IPS-20b (cell line): ENCODE results near the gene ROBO2.

Experiments used
- H3K27ac ChIP-seq: one replicate; pipeline ENCODE4 v1.5.1; 2013; ENCODE audit warnings: low read length
- H3K27me3 ChIP-seq: 2 replicates; pipeline ENCODE4 v1.6.1; 2013; ENCODE audit warnings: mild to moderate bottlenecking, low read length, inconsistent platforms; ENCODE audit not compliant: insufficient read depth
- H3K36me3 ChIP-seq: 2 replicates; pipeline ENCODE4 v1.6.1; 2013; ENCODE audit warnings: low read depth, mild to moderate bottlenecking, inconsistent platforms, low read length, moderate library complexity; ENCODE audit not compliant: insufficient read depth
- H3K4me1 ChIP-seq: 2 replicates; pipeline ENCODE4 v1.6.1; 2013; ENCODE audit warnings: mild to moderate bottlenecking, control low read depth, inconsistent platforms, low read length, moderate library complexity; ENCODE audit not compliant: insufficient read depth
- H3K4me3 ChIP-seq: 2 replicates; pipeline ENCODE4 v1.5.1; 2013; ENCODE audit warnings: mild to moderate bottlenecking, low read length, inconsistent platforms
- H3K9ac ChIP-seq: 2 replicates; pipeline ENCODE4 v1.6.1; 2013; ENCODE audit warnings: low read depth, mild to moderate bottlenecking, inconsistent platforms, low read length, moderate library complexity
- H3K9me3 ChIP-seq: 2 replicates; pipeline ENCODE4 v1.6.1; 2013; ENCODE audit warnings: mild to moderate bottlenecking, low read depth, low read length, inconsistent platforms; ENCODE audit not compliant: insufficient read depth

Gene ROBO2

GRCh38 chr3:77436908-77437307, 397.0 kb downstream of the ROBO2 start:
- H3K27me3 ChIP-seq: no peaks in the 10 kb centered on the region
- H3K27ac ChIP-seq: no peak overlapping the region
- no peaks in the 10 kb centered on the region for H3K36me3 ChIP-seq
- no peak overlapping the region for H3K4me3 ChIP-seq
- no peaks in the 10 kb centered on the region for H3K4me1 ChIP-seq
- no peak overlapping the region for H3K9ac ChIP-seq
- no peaks in the 10 kb centered on the region for H3K9me3 ChIP-seq

- no peak overlapping the region for H3K4me3 ChIP-seq
- no peaks in the 10 kb centered on the region for H3K36me3 ChIP-seq
- H3K9ac ChIP-seq: no peak overlapping the region
- no peaks in the 10 kb centered on the region for H3K4me1 ChIP-seq
- H3K9me3 ChIP-seq: no peaks in the 10 kb centered on the region
- no peak overlapping the region for H3K27ac ChIP-seq
- H3K27me3 ChIP-seq: no peaks in the 10 kb centered on the region
Observed at GRCh38 chr3:77446084-77446483, 406.2 kb downstream of the ROBO2 start.

- no peak overlapping the region for H3K27ac ChIP-seq
- no peaks in the 10 kb centered on the region for H3K4me1 ChIP-seq
- no peaks in the 10 kb centered on the region for H3K27me3 ChIP-seq
- H3K36me3 ChIP-seq: no peaks in the 10 kb centered on the region
- no peak overlapping the region for H3K4me3 ChIP-seq
- H3K9ac ChIP-seq: no peak overlapping the region
- no peaks in the 10 kb centered on the region for H3K9me3 ChIP-seq
Observed at GRCh38 chr3:77446761-77447160, 406.9 kb downstream of the ROBO2 start.

- H3K36me3 ChIP-seq: no peaks in the 10 kb centered on the region
- H3K4me3 ChIP-seq: no peak overlapping the region
- H3K27ac ChIP-seq: no peak overlapping the region
- H3K9me3 ChIP-seq: no peaks in the 10 kb centered on the region
- no peak overlapping the region for H3K9ac ChIP-seq
- no peaks in the 10 kb centered on the region for H3K4me1 ChIP-seq
- no peaks in the 10 kb centered on the region for H3K27me3 ChIP-seq
Observed at GRCh38 chr3:77449459-77450350, 409.8 kb downstream of the ROBO2 start.

- no peaks in the 10 kb centered on the region for H3K36me3 ChIP-seq
- no peak overlapping the region for H3K27ac ChIP-seq
- no peak overlapping the region for H3K9ac ChIP-seq
- no peaks in the 10 kb centered on the region for H3K27me3 ChIP-seq
- no peaks in the 10 kb centered on the region for H3K9me3 ChIP-seq
- H3K4me3 ChIP-seq: no peak overlapping the region
- peaks cover 5% of the 10 kb centered on the region; the same call in 1 of the 2 replicates for H3K4me1 ChIP-seq
Observed at GRCh38 chr3:77456431-77456830, 416.5 kb downstream of the ROBO2 start.

GRCh38 chr3:77456906-77457305, 417.0 kb downstream of the ROBO2 start:
- H3K9ac ChIP-seq: no peak overlapping the region
- H3K27ac ChIP-seq: no peak overlapping the region
- H3K4me3 ChIP-seq: no peak overlapping the region

GRCh38 chr3:77459926-77460325, 420.0 kb downstream of the ROBO2 start:
- Histone ChIP-seq H3K4me1 (peaks cover 5% of the 10 kb centered on the region; the same call in 1 of the 2 replicates), H3K4me3 (no peak overlapping the region), H3K9ac (no peak overlapping the region), H3K27me3 (no peaks in the 10 kb centered on the region), H3K27ac (no peak overlapping the region), H3K36me3 (no peaks in the 10 kb centered on the region), H3K9me3 (no peaks in the 10 kb centered on the region)

More at GRCh38 chr3:77456906-77457305, 417.0 kb downstream of the ROBO2 start:
- H3K27me3 ChIP-seq: no peaks in the 10 kb centered on the region
- no peaks in the 10 kb centered on the region for H3K9me3 ChIP-seq
- peaks cover 5% of the 10 kb centered on the region; the same call in 1 of the 2 replicates for H3K4me1 ChIP-seq
- no peaks in the 10 kb centered on the region for H3K36me3 ChIP-seq

GRCh38 chr3:77460326-77460725, 420.4 kb downstream of the ROBO2 start:
- Histone ChIP-seq H3K9ac (no peak overlapping the region), H3K27me3 (no peaks in the 10 kb centered on the region), H3K36me3 (no peaks in the 10 kb centered on the region), H3K4me3 (no peak overlapping the region), H3K9me3 (no peaks in the 10 kb centered on the region), H3K4me1 (peaks cover 5% of the 10 kb centered on the region; the same call in 1 of the 2 replicates), H3K27ac (no peak overlapping the region)

GRCh38 chr3:77462951-77463350, 423.1 kb downstream of the ROBO2 start:
- H3K27ac ChIP-seq: no peak overlapping the region
- H3K9ac ChIP-seq: no peak overlapping the region
- no peak overlapping the region for H3K4me3 ChIP-seq
- peaks cover 5% of the 10 kb centered on the region; the same call in 1 of the 2 replicates for H3K4me1 ChIP-seq
- H3K36me3 ChIP-seq: no peaks in the 10 kb centered on the region
- H3K27me3 ChIP-seq: no peaks in the 10 kb centered on the region
- no peaks in the 10 kb centered on the region for H3K9me3 ChIP-seq

GRCh38 chr3:77464111-77464688, 424.3 kb downstream of the ROBO2 start:
- H3K4me3 ChIP-seq: no peak overlapping the region
- H3K9ac ChIP-seq: no peak overlapping the region
- no peaks in the 10 kb centered on the region for H3K9me3 ChIP-seq
- peaks cover 5% of the 10 kb centered on the region; the same call in 1 of the 2 replicates for H3K4me1 ChIP-seq
- no peaks in the 10 kb centered on the region for H3K36me3 ChIP-seq
- H3K27ac ChIP-seq: no peak overlapping the region
- no peaks in the 10 kb centered on the region for H3K27me3 ChIP-seq

- Histone ChIP-seq H3K36me3 (no peaks in the 10 kb centered on the region), H3K9me3 (no peaks in the 10 kb centered on the region), H3K27ac (no peak overlapping the region), H3K4me1 (no peaks in the 10 kb centered on the region), H3K9ac (no peak overlapping the region), H3K4me3 (no peak overlapping the region), H3K27me3 (no peaks in the 10 kb centered on the region)
Observed at GRCh38 chr3:77466562-77467115, 426.7 kb downstream of the ROBO2 start.
